Measurements from ENCODE around the gene ZNF513. TPM values are rescaled to one million over a fixed set of nuclear protein-coding genes. Genes with fewer than 3 reads are reported as not detected.

Gene ZNF513
- total RNA-seq, 1 experiment from 2014 or later = 23.6 TPM

- TF ChIP-seq MXD4 (CRISPR knock-in tag; IDR thresholded peaks at IDR 0.05; ENCODE audit: borderline replicate concordance) (no peak), HMGA2 (CRISPR knock-in tag; IDR thresholded peaks at IDR 0.05) (no peak), FOXP1 (CRISPR knock-in tag; IDR thresholded peaks at IDR 0.05; ENCODE audit: borderline replicate concordance) (peak; percentile 55), SOX15 (CRISPR knock-in tag; IDR thresholded peaks at IDR 0.05) (no peak), KAT7 (CRISPR knock-in tag; IDR thresholded peaks at IDR 0.05; ENCODE audit: borderline replicate concordance) (0 out of 2 replicates have a peak, but pooled peaks have one; percentile 50), ZNF671 (CRISPR knock-in tag; IDR thresholded peaks at IDR 0.05) (peak; percentile 74), NFYB (CRISPR knock-in tag; conservative IDR thresholded peaks at IDR 0.05; ENCODE audit: low read depth) (peak; percentile 92), E2F1 (CRISPR knock-in tag; IDR thresholded peaks at IDR 0.05) (no peak), CBFB (CRISPR knock-in tag; IDR thresholded peaks at IDR 0.05; ENCODE audit: low read depth) (no peak; the same call in 1 of the 2 replicates), TP53 (CRISPR knock-in tag; IDR thresholded peaks at IDR 0.05) (peak; percentile 59; the same call in 1 of the 2 replicates), SP1 (CRISPR knock-in tag; conservative IDR thresholded peaks at IDR 0.05) (peak; percentile 81), SMAD4 (CRISPR knock-in tag; IDR thresholded peaks at IDR 0.05) (no peak), EMX1 (CRISPR knock-in tag; IDR thresholded peaks at IDR 0.05) (peak; percentile 68; the same call in 1 of the 2 replicates), CTCF (IDR thresholded peaks at IDR 0.05) (no peak), ETV6 (CRISPR knock-in tag; IDR thresholded peaks at IDR 0.05) (peak; percentile 72; the same call in 1 of the 2 replicates), SMAD3 (CRISPR knock-in tag; IDR thresholded peaks at IDR 0.05; ENCODE audit: borderline replicate concordance) (0 out of 2 replicates have a peak, but pooled peaks have one; percentile 49), ESRRA (CRISPR knock-in tag; IDR thresholded peaks at IDR 0.05; ENCODE audit: borderline replicate concordance) (no peak; the same call in 1 of the 2 replicates), ATF3 (CRISPR knock-in tag; conservative IDR thresholded peaks at IDR 0.05) (no peak), JUN (CRISPR knock-in tag; IDR thresholded peaks at IDR 0.05) (no peak), ZNF423 (CRISPR knock-in tag; IDR thresholded peaks at IDR 0.05) (no peak)
- TF ChIP-seq, protein P1, sequence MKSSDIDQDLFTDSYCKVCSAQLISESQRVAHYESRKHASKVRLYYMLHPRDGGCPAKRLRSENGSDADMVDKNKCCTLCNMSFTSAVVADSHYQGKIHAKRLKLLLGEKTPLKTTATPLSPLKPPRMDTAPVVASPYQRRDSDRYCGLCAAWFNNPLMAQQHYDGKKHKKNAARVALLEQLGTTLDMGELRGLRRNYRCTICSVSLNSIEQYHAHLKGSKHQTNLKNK (CRISPR knock-in tag; IDR thresholded peaks at IDR 0.05) = no peak
- TF ChIP-seq, protein P2, sequence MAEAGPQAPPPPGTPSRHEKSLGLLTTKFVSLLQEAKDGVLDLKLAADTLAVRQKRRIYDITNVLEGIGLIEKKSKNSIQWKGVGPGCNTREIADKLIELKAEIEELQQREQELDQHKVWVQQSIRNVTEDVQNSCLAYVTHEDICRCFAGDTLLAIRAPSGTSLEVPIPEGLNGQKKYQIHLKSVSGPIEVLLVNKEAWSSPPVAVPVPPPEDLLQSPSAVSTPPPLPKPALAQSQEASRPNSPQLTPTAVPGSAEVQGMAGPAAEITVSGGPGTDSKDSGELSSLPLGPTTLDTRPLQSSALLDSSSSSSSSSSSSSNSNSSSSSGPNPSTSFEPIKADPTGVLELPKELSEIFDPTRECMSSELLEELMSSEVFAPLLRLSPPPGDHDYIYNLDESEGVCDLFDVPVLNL (CRISPR knock-in tag; IDR thresholded peaks at IDR 0.05; ENCODE audit: borderline replicate concordance, low read depth) = no peak
- TF ChIP-seq, protein P3, sequence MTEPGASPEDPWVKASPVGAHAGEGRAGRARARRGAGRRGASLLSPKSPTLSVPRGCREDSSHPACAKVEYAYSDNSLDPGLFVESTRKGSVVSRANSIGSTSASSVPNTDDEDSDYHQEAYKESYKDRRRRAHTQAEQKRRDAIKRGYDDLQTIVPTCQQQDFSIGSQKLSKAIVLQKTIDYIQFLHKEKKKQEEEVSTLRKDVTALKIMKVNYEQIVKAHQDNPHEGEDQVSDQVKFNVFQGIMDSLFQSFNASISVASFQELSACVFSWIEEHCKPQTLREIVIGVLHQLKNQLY (CRISPR knock-in tag; IDR thresholded peaks at IDR 0.05) = no peak
- TF ChIP-seq, protein P4, sequence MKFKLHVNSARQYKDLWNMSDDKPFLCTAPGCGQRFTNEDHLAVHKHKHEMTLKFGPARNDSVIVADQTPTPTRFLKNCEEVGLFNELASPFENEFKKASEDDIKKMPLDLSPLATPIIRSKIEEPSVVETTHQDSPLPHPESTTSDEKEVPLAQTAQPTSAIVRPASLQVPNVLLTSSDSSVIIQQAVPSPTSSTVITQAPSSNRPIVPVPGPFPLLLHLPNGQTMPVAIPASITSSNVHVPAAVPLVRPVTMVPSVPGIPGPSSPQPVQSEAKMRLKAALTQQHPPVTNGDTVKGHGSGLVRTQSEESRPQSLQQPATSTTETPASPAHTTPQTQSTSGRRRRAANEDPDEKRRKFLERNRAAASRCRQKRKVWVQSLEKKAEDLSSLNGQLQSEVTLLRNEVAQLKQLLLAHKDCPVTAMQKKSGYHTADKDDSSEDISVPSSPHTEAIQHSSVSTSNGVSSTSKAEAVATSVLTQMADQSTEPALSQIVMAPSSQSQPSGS (CRISPR knock-in tag; IDR thresholded peaks at IDR 0.05; ENCODE audit: borderline replicate concordance, low read depth) = no peak
- TF ChIP-seq, protein P5, sequence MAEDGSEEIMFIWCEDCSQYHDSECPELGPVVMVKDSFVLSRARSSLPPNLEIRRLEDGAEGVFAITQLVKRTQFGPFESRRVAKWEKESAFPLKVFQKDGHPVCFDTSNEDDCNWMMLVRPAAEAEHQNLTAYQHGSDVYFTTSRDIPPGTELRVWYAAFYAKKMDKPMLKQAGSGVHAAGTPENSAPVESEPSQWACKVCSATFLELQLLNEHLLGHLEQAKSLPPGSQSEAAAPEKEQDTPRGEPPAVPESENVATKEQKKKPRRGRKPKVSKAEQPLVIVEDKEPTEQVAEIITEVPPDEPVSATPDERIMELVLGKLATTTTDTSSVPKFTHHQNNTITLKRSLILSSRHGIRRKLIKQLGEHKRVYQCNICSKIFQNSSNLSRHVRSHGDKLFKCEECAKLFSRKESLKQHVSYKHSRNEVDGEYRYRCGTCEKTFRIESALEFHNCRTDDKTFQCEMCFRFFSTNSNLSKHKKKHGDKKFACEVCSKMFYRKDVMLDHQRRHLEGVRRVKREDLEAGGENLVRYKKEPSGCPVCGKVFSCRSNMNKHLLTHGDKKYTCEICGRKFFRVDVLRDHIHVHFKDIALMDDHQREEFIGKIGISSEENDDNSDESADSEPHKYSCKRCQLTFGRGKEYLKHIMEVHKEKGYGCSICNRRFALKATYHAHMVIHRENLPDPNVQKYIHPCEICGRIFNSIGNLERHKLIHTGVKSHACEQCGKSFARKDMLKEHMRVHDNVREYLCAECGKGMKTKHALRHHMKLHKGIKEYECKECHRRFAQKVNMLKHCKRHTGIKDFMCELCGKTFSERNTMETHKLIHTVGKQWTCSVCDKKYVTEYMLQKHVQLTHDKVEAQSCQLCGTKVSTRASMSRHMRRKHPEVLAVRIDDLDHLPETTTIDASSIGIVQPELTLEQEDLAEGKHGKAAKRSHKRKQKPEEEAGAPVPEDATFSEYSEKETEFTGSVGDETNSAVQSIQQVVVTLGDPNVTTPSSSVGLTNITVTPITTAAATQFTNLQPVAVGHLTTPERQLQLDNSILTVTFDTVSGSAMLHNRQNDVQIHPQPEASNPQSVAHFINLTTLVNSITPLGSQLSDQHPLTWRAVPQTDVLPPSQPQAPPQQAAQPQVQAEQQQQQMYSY (CRISPR knock-in tag; IDR thresholded peaks at IDR 0.05) = no peak
Measured at GRCh38 chr2:27380626-27381545, at the start of gene ZNF513 (continued).

Measured in WTC11 (cell line).